ENCODE data around the gene RIPOR2. TPM values are rescaled to one million over a fixed set of nuclear protein-coding genes. Genes with fewer than 3 reads are reported as not detected.

RIPOR2 gene
- total and polyA plus RNA-seq, 4 experiments from 2014 or later = 420 to 458 (median 431) TPM

DNA sequence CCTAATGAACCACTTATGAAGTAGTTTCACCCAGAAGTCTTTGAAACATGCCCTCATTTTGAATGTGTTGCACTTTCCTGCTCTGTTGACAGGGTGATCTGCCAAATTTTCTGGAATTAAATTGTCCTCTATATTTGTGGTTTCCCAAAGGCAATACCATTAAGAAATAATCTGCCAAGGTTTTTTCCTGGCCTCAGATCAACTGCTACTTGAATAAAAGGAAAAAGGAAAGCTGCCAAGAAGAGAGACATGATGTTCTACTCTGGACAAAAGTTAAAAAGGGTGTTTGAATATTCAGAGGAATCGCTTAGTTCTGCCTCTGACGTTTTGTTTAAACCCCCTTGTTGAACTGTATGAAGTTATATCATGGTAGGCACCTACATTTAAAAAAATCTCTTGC, 99.7 kb downstream of the RIPOR2 start:
- ChIA-PET POLR2A (ENCODE audit: partially characterized antibody) (interaction anchor here (1.0 to 2.6 kb wide), 4 partner anchors 8 to 182 kb away, joined by 3 to 11 read pairs (median 4); no protein-coding TSS in a partner anchor), CTCF (ENCODE audit: partially characterized antibody) (interaction anchor here (1.9 to 2.1 kb wide), 2 partner anchors 235 to 249 kb away, joined by 4 to 5 read pairs; no protein-coding TSS in a partner anchor)
- Mint-ChIP-seq H3K4me3 (no peak overlapping the region), H3K36me3 (peaks cover 82 to 91% of the 10 kb centered on the region in 2 donors), H3K4me1 (peaks cover 34 to 66% (median 39%) of the 10 kb centered on the region in 4 donors), H3K27me3 (no peaks in the 10 kb centered on the region), H3K27ac (peak overlapping the region; percentile 6 to 90 (median 48)), H3K9me3 (peaks cover 0 to 1% (median 0%) of the 10 kb centered on the region in 8 donors)
- Histone ChIP-seq H3K36me3 (ENCODE audit: insufficient read depth, low read length) (peaks cover 80% of the 10 kb centered on the region), H3K27me3 (ENCODE audit: insufficient read depth, low read length) (no peaks in the 10 kb centered on the region), H3K27ac (ENCODE audit: low read depth, low read length) (no peak overlapping the region), H3K4me1 (ENCODE audit: insufficient read depth, low read length) (peaks cover 29% of the 10 kb centered on the region), H3K4me3 (ENCODE audit: low read length in 2 of 2) (no peak overlapping the region), H3K9me3 (ENCODE audit: control insufficient read depth in 1 of 2, low read length in 2 of 2) (no peaks in the 10 kb centered on the region)
- no peak for DNase-seq
- intact Hi-C loops (cut with micrococcal nuclease) = loop anchor here (5.0 kb wide), 1 partner anchor 236 kb away; no protein-coding TSS in a partner anchor

DNA sequence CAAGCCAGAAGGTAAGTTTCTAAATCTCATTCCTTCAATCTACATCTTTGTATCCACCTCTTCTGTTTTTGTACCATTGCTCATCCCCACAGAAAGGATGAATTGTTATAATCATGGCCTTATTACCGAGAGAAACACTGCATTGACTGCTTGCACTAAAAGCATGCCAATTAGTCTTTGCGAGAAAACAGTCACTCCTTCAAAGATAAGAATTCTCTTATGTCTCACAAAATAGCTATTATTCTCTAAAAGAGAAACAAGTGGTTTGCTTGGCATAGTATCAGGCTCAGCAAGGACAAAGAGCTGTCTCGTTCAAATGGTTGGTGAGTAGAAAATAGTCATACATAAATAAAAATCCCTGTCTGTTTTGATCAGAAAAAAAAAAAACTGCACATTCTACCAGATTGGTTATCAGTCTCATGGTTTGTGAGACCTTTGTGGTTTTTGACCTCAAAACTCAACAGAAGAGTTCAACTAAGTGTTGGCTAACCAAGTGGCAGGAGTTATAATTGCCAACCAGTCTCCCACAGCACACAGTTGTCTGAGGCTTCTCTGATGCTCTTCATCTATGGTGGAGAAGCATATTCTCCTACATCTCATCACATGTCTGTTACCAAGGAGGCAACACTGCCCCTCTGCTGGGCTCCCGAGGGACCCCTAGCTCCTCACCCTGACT, 101.9 kb downstream of the RIPOR2 start:
- peaks cover 76% of the 10 kb centered on the region for H3K36me3 ChIP-seq (ENCODE audit: insufficient read depth, low read length)
- peaks cover 6% of the 10 kb centered on the region for H3K4me1 ChIP-seq (ENCODE audit: insufficient read depth, low read length)
- peaks cover 0 to 3% (median 0%) of the 10 kb centered on the region in 8 donors for H3K9me3 Mint-ChIP-seq
- H3K27ac Mint-ChIP-seq = peak overlapping the region; percentile 42 to 84 (median 68)
- H3K36me3 Mint-ChIP-seq = peaks cover 76 to 86% of the 10 kb centered on the region in 2 donors
- H3K27me3 ChIP-seq (ENCODE audit: insufficient read depth, low read length) = no peaks in the 10 kb centered on the region
- H3K4me3 Mint-ChIP-seq = peak overlapping the region in 1 of 8 donors; percentile 58
- DNase-seq = no peak
- H3K4me3 ChIP-seq (ENCODE audit: low read length in 2 of 2) = no peak overlapping the region
- POLR2A ChIA-PET (ENCODE audit: partially characterized antibody) = interaction anchor here (0.8 to 1.6 kb wide), 4 partner anchors 10 to 199 kb away, joined by 3 to 4 read pairs (median 3); no protein-coding TSS in a partner anchor
- intact Hi-C loops (cut with micrococcal nuclease) = no loop called here
- H3K27me3 Mint-ChIP-seq = no peaks in the 10 kb centered on the region
- CTCF ChIA-PET (ENCODE audit: partially characterized antibody) = interaction anchor here (0.7 to 2.1 kb wide), 6 partner anchors 12 to 193 kb away, joined by 3 to 4 read pairs (median 4); no protein-coding TSS in a partner anchor
- no peak overlapping the region for H3K27ac ChIP-seq (ENCODE audit: low read depth, low read length)
- peaks cover 12 to 48% (median 22%) of the 10 kb centered on the region in 4 donors for H3K4me1 Mint-ChIP-seq
- no peaks in the 10 kb centered on the region for H3K9me3 ChIP-seq (ENCODE audit: control insufficient read depth in 1 of 2, low read length in 2 of 2)

DNA sequence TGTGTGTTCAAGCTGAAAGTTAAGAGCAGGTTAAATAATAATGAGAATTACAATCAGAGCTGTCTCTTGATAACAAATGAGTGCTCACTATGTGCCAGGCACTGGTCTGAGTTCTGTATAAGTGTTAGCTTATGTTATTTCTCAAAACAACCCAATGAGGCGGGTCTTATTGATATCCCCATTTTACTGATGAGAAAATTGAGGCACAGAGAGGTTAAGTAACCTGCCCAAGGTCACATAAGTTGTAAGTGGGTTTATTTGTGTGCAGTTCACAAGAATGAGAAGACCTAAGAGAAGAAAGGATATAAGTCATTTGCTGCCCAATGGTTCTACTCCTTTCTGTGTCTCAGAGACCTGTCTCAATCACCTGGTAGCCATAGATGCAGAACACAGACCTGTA, 103.0 kb downstream of the RIPOR2 start:
- H3K4me1 ChIP-seq (ENCODE audit: insufficient read depth, low read length) = peaks cover 5% of the 10 kb centered on the region
- Mint-ChIP-seq H3K4me3 (peak overlapping the region in 1 of 8 donors; percentile 10), H3K36me3 (peaks cover 81 to 84% of the 10 kb centered on the region in 2 donors), H3K9me3 (peaks cover 0 to 6% (median 0%) of the 10 kb centered on the region in 8 donors), H3K27ac (peak overlapping the region in 4 of 7 donors; percentile 53 to 84 (median 68)), H3K4me1 (peaks cover 10 to 52% (median 20%) of the 10 kb centered on the region in 4 donors), H3K27me3 (no peaks in the 10 kb centered on the region)
- DNase-seq = no peak
- no peak overlapping the region for H3K27ac ChIP-seq (ENCODE audit: low read depth, low read length)
- ChIA-PET CTCF (ENCODE audit: partially characterized antibody) (interaction anchor here (1.1 to 2.1 kb wide), 4 partner anchors 25 to 185 kb away, joined by 3 to 5 read pairs (median 4); no protein-coding TSS in a partner anchor), POLR2A (ENCODE audit: partially characterized antibody) (interaction anchor here (0.9 to 1.6 kb wide), 4 partner anchors 9 to 193 kb away, joined by 3 to 4 read pairs (median 3); no protein-coding TSS in a partner anchor)
- peaks cover 72% of the 10 kb centered on the region for H3K36me3 ChIP-seq (ENCODE audit: insufficient read depth, low read length)
- intact Hi-C loops (cut with micrococcal nuclease) = no loop called here
- H3K9me3 ChIP-seq (ENCODE audit: control insufficient read depth in 1 of 2, low read length in 2 of 2) = no peaks in the 10 kb centered on the region
- no peaks in the 10 kb centered on the region for H3K27me3 ChIP-seq (ENCODE audit: insufficient read depth, low read length)
- no peak overlapping the region for H3K4me3 ChIP-seq (ENCODE audit: low read length in 2 of 2)

DNA sequence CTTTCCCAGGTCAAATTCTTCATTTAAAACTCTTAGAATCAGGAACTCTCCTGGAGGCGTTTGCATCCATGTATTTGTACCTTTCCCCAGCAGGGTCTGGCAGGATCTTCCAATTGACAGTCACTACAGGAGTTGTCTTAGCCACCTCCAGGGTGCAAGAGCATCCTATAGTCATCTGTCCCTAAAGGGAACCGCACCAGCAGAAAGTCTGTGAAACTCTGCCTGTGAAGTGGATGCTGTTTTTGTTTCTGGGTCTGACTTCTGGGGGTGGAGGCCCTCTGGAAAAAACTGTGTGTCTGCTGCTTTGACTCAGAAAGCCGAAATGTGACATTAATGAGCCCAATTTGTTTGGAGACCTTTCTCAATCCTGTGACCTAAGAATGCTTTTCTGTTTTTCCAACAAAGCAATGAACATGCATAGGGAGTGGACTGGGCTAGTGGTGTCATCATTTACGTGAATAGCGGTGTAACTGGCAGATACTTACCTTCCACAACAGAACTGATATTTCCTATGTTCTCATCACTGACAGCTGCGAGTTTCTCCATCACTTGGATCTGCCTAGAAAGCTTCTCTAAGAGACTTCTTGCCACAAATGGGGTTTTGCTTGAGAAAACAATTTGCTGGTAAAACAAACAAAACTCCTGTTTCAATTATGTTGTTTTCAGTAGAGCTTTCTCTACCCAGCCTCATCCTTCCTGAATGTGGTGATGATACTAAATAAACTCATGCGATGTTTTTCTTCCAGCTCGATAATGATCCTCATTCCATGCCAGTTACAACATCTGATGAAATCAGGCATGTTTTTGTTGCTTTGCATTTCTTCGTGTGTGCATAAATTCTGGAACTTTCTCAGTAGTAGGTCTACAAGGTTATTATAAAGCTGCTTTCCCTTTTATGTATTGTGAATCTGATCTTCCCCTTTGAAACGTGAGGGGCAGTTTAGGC, 103.7 kb downstream of the RIPOR2 start:
- POLR2A ChIA-PET (ENCODE audit: partially characterized antibody) = interaction anchor here (0.9 to 1.6 kb wide), 4 partner anchors 8 to 194 kb away, joined by 3 to 4 read pairs (median 3); no protein-coding TSS in a partner anchor
- Histone ChIP-seq H3K9me3 (ENCODE audit: control insufficient read depth in 1 of 2, low read length in 2 of 2) (no peaks in the 10 kb centered on the region), H3K4me1 (ENCODE audit: insufficient read depth, low read length) (peaks cover 5% of the 10 kb centered on the region), H3K4me3 (ENCODE audit: low read length in 2 of 2) (no peak overlapping the region), H3K27me3 (ENCODE audit: insufficient read depth, low read length) (no peaks in the 10 kb centered on the region), H3K36me3 (ENCODE audit: insufficient read depth, low read length) (peaks cover 80% of the 10 kb centered on the region), H3K27ac (ENCODE audit: low read depth, low read length) (no peak overlapping the region)
- H3K27me3 Mint-ChIP-seq = no peaks in the 10 kb centered on the region
- no peak for DNase-seq
- peaks cover 87% of the 10 kb centered on the region in 2 donors for H3K36me3 Mint-ChIP-seq
- no peak overlapping the region for H3K4me3 Mint-ChIP-seq
- intact Hi-C loops (cut with micrococcal nuclease) = no loop called here
- peaks cover 0 to 9% (median 0%) of the 10 kb centered on the region in 8 donors for H3K9me3 Mint-ChIP-seq
- CTCF ChIA-PET (ENCODE audit: partially characterized antibody) = interaction anchor here (1.1 to 2.1 kb wide), 4 partner anchors 26 to 186 kb away, joined by 3 to 5 read pairs (median 4); no protein-coding TSS in a partner anchor
- H3K4me1 Mint-ChIP-seq = peaks cover 10 to 51% (median 21%) of the 10 kb centered on the region in 4 donors
- peak overlapping the region in 6 of 7 donors; percentile 11 to 84 (median 61) for H3K27ac Mint-ChIP-seq

DNA sequence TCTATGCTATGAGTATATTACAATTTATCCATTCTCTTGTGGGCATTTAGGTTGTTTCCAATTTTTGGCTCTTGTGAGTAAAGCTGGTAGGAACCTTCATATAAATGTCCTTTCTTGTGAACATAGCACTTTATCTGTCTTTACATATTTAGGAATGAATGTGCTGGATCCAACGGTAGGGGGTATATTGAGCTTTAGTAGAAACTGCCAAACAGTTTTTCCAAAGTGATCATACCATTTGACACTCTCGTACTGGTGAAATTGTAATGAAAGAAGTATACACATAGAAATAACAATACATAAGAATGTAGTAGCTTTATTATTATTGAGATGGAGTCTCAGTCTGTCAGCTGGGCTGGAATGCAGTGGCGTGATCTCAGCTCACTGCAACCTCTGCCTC, 106.1 kb downstream of the RIPOR2 start:
- H3K9me3 Mint-ChIP-seq = peaks cover 0 to 9% (median 0%) of the 10 kb centered on the region in 8 donors
- no peaks in the 10 kb centered on the region for H3K27me3 Mint-ChIP-seq
- H3K36me3 ChIP-seq (ENCODE audit: insufficient read depth, low read length) = peaks cover 81% of the 10 kb centered on the region
- peak overlapping the region in 4 of 7 donors; percentile 10 to 88 (median 68) for H3K27ac Mint-ChIP-seq
- H3K4me1 Mint-ChIP-seq = peaks cover 0 to 32% (median 12%) of the 10 kb centered on the region in 4 donors
- H3K27me3 ChIP-seq (ENCODE audit: insufficient read depth, low read length) = no peaks in the 10 kb centered on the region
- intact Hi-C loops (cut with micrococcal nuclease) = no loop called here
- no peak overlapping the region for H3K27ac ChIP-seq (ENCODE audit: low read depth, low read length)
- H3K9me3 ChIP-seq (ENCODE audit: control insufficient read depth in 1 of 2, low read length in 2 of 2) = no peaks in the 10 kb centered on the region
- POLR2A ChIA-PET (ENCODE audit: partially characterized antibody) = interaction anchor here (0.7 to 2.3 kb wide), 7 partner anchors 11 to 189 kb away, joined by 3 to 8 read pairs (median 3); partner anchors contain the start of gene ACOT13
- peaks cover 84 to 85% of the 10 kb centered on the region in 2 donors for H3K36me3 Mint-ChIP-seq
- H3K4me3 ChIP-seq (ENCODE audit: low read length in 2 of 2) = no peak overlapping the region
- CTCF ChIA-PET (ENCODE audit: partially characterized antibody) = interaction anchor here (1.0 to 1.8 kb wide), 3 partner anchors 27 to 197 kb away, joined by 4 to 7 read pairs (median 6); no protein-coding TSS in a partner anchor
- H3K4me1 ChIP-seq (ENCODE audit: insufficient read depth, low read length) = no peaks in the 10 kb centered on the region
- no peak for DNase-seq
- no peak overlapping the region for H3K4me3 Mint-ChIP-seq

DNA sequence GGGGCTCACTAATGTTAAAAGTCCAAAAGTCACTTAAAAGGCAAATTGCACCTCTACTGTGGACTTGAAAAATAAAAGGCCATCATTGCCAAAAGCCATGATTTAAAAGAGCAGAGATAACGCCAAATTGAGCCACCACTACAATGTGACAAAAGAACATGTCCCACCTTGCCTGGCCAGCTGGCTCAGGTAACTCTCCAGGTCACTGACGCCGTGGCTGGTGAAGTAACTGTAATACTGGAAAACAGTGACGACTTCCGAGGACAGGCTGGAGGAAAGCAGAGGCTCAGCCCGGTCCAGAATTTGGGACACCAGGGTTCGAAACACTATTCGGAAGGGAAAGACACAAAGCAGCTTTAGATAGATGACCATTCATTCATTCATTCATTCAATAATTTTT, 107.8 kb downstream of the RIPOR2 start:
- ChIA-PET CTCF (ENCODE audit: partially characterized antibody) (no interaction called here), POLR2A (ENCODE audit: partially characterized antibody) (interaction anchor here (0.7 to 1.6 kb wide), 2 partner anchors 13 to 71 kb away, joined by 3 read pairs; no protein-coding TSS in a partner anchor)
- no peak overlapping the region for H3K27ac ChIP-seq (ENCODE audit: low read depth, low read length)

More for the DNA sequence above, 107.8 kb downstream of the RIPOR2 start:
- peak overlapping the region in 1 of 8 donors; percentile 34 for H3K4me3 Mint-ChIP-seq
- DNase-seq = no peak
- H3K9me3 Mint-ChIP-seq = peaks cover 0 to 9% (median 0%) of the 10 kb centered on the region in 8 donors
- no peaks in the 10 kb centered on the region for H3K27me3 Mint-ChIP-seq
- no peaks in the 10 kb centered on the region for H3K4me1 ChIP-seq (ENCODE audit: insufficient read depth, low read length)
- H3K36me3 Mint-ChIP-seq = peaks cover 78 to 85% of the 10 kb centered on the region in 2 donors
- no peaks in the 10 kb centered on the region for H3K27me3 ChIP-seq (ENCODE audit: insufficient read depth, low read length)
- H3K36me3 ChIP-seq (ENCODE audit: insufficient read depth, low read length) = peaks cover 81% of the 10 kb centered on the region
- peaks cover 5 to 21% (median 9%) of the 10 kb centered on the region in 4 donors for H3K4me1 Mint-ChIP-seq
- no peak overlapping the region for H3K4me3 ChIP-seq (ENCODE audit: low read length in 2 of 2)
- peak overlapping the region in 3 of 7 donors; percentile 24 to 88 (median 40) for H3K27ac Mint-ChIP-seq
- intact Hi-C loops (cut with micrococcal nuclease) = no loop called here
- no peaks in the 10 kb centered on the region for H3K9me3 ChIP-seq (ENCODE audit: control insufficient read depth in 1 of 2, low read length in 2 of 2)

Data from CD4-positive, alpha-beta memory T cell (primary cell).